Thyroid gland (tissue), 4 donors: Measurements from ENCODE around the gene HK1.

Experiments used
- POLR2A ChIP-seq, 2 donors: fragments of 450-650 bp; IDR thresholded peaks; one replicate each; pipeline ENCODE4 v1.6.1; 2017; ENCODE audit warnings: antibody characterized with exemption in 2 of 2, mild to moderate bottlenecking in 2 of 2, moderate library complexity in 1 of 2
- TF ChIP-seq, protein P1 (sequence below), 6 experiments: fragments of 200-600 bp in 3 of 6; fragments of 450-650 bp in 3 of 6; sonication (generic) in 3 of 6; IDR thresholded peaks; one replicate each; pipeline ENCODE4 v1.5.1; 2016 to 2019; ENCODE audit warnings: antibody characterized with exemption in 6 of 6, mild to moderate bottlenecking in 2 of 6, inconsistent platforms in 1 of 6, moderate library complexity in 1 of 6

DNA sequence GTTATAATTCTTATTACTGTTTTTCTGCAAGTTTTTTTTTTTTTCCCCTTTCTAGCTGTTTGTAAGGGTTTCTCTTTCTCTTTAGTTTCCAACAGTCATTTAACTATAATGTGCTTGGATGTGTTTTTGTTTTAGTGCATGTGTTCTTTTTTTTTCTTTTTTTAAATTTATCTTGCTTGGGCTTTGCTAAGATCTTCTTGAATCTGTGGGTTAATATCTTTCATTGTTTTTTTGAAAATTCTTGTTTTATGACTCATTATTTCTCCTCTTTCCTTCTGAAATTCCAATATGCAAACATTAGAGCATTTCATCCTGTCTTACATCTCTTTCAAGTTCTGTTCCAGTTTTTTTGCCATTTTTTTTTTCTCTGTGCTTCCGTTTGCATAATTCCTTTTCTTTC lies 5.7 kb upstream of the HK1 start:
- TF ChIP-seq, protein P1, sequence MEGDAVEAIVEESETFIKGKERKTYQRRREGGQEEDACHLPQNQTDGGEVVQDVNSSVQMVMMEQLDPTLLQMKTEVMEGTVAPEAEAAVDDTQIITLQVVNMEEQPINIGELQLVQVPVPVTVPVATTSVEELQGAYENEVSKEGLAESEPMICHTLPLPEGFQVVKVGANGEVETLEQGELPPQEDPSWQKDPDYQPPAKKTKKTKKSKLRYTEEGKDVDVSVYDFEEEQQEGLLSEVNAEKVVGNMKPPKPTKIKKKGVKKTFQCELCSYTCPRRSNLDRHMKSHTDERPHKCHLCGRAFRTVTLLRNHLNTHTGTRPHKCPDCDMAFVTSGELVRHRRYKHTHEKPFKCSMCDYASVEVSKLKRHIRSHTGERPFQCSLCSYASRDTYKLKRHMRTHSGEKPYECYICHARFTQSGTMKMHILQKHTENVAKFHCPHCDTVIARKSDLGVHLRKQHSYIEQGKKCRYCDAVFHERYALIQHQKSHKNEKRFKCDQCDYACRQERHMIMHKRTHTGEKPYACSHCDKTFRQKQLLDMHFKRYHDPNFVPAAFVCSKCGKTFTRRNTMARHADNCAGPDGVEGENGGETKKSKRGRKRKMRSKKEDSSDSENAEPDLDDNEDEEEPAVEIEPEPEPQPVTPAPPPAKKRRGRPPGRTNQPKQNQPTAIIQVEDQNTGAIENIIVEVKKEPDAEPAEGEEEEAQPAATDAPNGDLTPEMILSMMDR (IDR thresholded peaks at IDR 0.05) = no peak
- TF ChIP-seq POLR2A (IDR thresholded peaks at IDR 0.05) = no peak
